DMS153 (cell line): ENCODE data around the gene CACNA1I.

Source experiments
- DNase-seq: peaks from one replicate; lab custom pipeline; 2025; lab: John Stamatoyannopoulos, UW

CACNA1I gene

DNA sequence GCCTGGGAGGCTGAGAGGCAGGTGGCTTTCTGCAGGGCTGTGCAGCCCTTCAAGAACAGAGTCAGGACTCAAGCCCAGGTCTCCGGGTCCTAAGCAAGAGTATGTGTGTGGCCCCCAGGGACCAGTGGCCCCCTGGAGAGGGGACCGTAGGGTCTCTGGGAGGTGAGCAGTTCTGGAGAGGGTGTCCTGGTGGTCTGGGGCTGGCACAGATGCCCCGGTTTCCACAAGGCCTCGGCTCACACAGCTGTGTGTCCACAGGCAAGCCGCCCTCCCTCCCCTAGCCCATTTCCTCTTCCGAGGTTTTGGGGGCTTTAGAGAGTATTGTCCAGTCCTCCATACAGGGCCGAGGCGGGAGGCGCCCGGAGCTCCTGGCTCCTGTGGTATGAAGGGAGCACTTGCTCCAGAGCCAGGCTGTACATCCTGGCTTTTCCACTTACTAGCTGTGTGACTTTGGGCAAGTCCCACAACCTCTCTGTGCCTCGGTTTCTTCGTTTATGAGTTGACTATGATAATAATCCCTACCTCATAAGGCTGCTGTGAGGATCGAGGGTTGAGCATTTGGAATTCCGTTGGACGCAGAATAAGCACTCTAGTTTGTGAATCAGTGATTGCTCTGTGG is 34.6 kb upstream of the CACNA1I start:
- no peak for DNase-seq

DNA sequence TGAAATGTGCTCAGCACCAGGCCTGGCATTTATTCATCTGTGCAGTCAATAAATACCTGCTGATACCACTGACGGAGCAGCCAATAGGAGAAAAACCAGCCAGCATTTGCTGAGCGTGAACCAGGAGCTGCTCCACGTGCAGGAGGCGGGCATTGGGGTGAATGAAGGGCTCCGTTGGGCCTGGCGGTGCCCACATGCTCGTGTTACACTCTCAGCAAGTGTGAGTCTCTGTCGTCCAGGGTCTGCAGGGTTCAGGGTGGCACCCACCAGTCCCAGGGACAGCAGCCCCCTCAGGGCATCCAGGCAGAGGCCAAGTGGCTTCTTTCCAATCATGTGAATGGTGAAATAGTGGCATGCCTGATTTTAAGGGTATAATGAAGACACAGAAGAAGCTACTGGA is 33.8 kb upstream of the CACNA1I start:
- DNase-seq, result no peak

DNA sequence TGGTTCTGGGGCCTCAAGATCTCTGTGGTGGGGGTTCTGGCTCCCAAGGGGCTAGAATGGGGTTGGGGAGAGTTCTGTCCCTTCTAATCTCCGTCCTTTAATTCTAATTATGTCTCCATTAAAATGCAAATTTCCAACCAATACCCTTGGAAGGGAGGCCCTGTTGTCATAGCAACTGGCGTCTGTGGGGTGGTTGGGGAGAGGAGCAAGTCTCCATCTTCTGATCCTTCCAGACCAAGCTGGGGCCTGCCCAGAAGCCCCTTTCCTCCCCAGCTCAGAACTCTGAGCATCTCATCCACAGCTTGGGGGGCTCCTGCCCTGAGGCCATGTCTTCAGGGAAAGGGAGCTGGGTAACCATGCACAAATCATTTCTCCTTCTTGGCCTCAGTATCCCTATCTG is 32.6 kb upstream of the CACNA1I start:
- no peak for DNase-seq

DNA sequence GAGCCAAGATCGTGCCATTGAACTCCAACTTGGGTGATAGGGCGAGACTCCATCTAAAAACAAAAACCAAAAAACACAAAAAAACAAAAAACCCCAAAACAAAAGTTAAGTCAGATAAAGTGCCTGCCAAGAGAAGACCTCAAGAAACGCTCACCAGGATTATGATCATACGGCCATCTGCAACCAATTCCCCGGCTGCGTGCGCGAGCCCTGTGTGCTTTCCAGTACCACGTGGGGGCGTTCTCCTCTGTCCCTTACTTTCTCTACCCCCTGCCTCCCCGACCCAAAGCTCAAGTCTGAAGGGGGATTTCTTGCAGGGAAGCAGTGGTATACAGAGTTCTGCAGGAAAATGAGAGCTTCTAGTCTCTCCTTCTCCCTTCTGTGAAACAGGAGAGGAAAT is 27.5 kb upstream of the CACNA1I start:
- no peak for DNase-seq

DNA sequence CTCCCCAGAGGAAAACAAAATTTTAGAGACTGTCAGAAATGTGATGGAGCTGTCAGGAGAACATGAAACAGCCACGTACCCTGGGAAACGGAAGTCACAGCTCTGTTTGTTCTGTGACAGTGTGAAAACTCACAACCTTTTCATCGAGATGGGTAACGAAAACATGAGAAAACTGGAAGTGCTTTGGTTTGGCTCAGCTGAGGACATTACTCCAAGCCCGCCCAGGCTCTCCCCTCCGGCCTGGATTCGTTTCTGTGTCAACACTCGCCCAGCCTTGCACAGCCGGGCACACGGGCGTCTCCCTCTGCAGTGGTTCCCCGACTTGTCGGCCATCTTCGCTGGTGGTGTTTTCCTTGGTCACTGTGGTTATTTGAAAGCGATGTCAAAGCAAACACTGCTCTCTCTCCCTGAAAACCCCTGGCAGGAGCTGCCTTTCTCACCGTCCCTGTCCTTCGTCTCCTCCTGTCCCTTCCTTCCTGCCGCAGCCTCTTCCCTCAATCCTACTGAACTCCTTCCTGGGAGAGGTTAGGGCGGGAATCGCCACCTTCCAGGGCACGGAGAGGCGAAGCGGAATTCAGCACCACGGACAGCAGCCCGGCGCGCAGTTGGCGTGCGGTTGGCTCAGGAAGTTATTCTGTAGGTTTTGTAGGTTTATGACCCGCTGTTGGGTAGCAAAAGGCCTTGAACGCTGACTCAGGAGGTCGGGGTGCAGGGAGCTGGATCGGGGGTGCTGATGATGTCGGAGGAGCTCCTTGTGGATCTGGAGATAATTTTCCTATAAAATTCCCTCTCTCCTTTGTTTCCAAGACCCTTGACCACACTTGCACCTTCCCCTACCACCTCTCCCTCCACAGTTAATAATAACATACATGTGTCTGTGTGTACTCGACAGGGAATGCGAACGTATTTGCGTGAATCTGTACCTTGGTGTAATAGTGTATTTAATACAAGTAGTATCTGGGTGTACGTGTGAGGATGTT is 24.9 kb upstream of the CACNA1I start:
- no peak for DNase-seq

DNA sequence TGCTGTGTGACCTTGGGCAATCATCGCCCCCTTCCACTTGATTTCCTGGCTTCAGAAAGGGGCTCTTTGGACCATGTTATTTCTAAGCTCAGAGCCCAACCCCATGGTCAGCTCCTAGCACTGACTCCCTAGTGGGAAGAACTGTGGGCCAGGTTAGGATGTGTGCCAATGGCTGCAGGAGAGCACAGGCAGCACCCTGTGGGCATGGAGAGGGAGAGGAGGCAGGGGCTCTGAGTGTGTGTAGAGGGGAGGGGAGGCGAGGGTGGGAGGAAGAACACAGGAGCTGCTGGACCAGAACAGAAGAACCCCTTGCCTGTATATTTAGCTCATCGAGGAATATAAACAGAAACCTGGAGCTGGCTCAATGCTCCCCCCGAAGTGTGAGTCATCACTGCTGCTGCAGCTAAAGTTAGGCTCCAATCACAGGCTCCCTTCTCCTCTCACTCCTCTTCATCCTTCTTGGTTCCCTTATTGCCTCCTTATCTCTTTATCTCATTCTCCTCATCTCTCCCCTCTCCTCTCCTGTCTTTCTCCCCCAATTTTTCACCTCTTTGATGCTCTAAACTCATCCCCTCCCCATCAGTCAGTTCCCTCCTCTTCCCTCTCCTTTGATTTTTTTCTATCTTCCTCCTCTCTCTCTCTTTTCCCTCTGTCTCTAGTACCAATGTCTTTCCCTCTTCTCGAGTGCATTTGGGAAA is 23.5 kb upstream of the CACNA1I start:
- no peak for DNase-seq

DNA sequence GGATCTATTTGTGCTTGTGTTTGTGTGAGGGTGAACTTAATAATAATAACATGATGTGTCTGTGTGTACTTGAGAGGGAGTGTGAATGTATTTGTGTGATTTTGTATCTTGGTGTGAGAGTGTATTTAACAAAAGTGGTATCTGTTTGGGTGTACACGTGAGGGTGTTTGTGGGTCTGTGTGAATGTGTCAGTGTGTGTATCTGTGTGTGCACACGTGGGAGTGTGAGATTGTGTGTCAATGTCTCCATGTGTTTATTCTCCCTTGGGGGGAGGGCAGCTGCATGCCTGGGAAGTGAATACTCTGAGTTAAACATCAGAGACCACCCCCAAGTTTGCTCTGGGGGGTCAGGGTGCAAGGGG is 23.0 kb upstream of the CACNA1I start:
- no peak for DNase-seq

DNA sequence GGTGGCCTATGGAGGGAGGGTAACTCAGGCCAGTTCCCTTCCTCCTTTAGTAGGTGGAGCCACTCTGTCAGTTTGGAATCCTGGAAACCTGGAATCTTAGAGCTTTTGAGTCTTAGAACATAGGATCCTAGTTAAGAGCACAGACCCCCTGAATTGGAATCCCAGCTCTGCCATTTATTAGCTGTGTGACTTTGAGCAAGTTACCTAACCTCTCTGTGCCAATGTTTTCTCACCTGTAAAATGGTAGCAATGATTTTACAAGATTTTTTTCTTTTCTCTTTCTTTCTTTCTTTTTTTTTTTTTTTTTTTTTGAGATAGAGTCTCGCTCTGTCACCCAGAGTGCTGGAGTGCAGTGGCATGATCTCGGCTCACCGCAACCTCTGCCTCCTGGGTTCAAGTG is 17.1 kb upstream of the CACNA1I start:
- no peak for DNase-seq

DNA sequence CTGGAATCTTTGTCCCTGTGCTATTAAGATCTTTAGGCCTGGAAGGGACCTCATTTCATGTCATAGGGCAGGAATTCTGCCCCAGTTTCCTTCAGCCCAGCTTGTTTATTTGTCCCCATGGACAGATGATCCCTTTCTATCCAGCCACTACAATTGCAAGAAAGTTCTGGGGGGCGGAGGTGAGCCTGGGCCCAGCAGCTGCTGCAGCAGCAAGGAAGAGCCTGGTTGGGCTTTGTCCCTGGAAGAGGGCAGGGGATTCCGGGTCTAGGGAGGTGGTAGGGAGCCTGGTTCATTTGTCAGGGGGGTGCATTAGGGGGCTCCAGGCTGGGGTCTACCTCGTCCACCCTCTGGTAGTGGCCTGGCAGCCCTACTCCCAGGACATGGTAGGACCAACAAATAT is 16.4 kb upstream of the CACNA1I start:
- DNase-seq, result no peak

DNA sequence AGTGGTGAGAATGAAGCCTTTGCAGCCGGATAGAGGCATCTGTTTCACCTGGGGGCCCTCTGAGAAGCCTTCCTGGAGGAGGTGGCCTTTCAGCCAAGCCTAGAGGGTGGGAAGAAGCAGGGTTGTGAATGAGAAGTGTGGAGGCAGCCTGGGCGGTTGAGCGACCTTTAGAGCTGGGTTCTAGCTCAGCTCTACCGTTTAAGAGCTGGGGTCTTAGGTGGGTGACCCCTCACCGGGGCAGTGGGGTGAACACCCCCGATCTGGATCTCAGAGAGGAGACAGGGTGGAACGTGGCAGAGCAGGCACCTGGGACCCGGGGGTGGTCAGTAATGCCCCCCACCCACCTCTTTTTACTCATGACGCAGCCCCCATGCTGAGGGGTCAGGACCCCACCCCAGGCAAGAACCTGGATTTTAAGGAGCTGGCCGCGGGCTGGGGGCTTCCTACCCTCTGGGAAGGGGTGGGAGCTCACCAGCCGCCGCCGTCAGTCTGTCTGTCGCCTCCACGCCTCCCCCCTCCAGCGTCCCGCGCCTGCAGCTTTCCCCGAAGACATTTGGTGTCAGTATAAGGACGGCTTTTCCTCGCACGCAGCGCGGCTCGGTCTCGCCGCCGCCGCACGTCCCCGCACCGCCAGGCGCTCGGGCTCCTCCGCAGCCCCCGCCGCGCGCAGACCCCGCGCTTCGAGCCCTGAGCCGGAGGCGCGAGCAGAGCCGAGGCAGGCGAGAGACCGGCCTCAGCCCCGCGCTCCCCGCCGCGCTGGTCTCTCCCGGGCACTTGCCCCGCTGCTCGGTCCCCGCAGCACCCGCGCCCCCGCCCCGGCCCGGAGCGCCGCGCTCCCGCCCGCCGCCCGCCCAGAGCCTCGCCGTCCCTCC is 13.3 kb upstream of the CACNA1I start:
- DNase-seq, result no peak

DNA sequence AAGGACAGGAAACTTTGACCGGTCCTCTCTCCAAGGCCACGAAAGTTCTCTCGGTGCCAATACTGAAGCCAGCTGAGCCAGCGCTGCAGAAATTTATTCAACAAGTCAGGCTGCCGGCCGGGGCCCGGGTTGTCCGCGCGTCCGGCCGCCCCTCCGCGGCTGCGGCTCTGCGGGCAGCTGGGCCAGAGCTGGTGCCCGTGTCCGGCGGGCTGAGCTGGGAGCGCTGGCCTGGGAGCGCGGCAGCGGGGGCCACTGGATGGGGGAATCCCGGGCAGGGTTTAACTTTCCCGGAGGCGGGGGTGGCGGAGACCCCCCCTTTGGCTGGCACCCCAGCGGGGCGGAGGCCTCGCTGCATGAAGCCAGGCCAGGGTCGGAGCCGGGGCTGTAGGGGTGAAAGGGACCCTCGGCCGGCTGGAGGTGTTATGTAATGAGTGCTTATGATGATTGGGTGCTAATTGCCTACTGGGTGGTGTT is 12.3 kb upstream of the CACNA1I start:
- no peak for DNase-seq

DNA sequence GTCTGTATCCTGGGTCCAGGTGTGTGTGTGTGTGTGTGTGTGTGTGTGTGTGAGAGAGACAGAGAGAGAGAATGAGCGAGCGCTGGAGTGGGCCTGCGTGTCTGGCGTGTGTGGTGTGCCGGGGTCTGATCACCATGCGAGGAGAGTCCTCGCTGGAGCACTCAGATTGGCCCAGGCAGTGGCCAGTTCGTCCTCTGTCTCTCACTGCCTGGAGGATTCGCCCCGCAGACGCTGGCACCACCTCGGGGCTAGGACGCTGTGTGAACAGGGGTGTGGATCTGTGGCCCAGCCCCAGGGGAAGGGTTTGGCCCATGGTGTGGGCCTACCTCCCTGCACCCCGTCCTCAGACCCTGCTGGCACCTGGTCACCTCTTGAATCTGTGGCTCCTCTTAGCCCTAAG is 11.6 kb upstream of the CACNA1I start:
- no peak for DNase-seq

DNA sequence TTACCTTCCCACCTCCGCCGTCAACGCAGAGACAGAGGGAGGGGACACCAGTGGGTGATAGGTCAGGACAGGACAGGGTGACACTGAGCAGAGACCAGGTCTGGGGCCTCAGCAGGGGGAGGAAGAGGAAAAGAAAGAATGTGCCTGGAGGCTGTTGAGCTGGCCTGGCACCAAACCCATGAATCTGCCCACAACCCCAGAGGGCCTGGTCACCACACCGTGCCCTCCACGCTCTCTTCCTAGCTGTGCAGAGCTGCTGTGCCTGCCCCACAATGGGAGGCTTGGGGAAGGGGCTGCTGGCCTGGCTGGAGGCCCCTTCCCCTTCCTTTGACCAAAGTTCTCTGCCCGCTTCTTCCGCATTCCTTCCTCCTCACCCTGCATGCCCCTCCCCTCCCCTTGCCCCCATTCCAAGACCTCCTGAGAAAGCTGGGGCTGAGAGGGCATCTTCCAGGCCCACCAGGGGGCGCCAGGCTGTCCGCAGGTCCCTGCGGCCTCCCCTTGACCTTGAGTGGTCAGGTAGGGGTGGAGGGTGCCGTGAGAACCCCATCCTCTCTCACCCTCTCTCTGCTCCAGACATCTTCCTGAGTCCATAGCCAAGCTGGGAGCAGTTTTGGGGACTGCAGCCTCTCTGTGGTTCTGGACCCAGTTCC is 11.0 kb upstream of the CACNA1I start:
- no peak for DNase-seq

DNA sequence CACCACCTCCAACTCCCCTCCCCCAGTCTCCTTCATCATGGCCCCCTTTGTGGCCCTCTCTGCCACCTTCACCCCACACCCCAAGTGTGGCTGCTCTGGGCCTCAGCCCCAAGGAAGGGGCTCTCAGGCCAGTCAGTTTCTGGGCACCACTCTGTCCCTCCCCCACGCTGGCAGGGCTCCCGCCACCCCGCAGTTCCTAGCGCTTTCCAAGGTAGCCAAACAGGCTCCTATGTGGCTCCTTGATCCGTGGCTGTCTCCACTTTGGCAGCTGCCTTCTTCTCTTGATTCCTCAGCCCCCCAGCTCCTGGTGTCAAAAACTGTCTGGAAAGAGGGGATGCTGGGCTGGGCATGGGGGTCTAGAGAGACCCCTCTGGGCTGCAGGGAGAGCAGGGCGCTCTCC is 10.4 kb upstream of the CACNA1I start:
- no peak for DNase-seq

DNA sequence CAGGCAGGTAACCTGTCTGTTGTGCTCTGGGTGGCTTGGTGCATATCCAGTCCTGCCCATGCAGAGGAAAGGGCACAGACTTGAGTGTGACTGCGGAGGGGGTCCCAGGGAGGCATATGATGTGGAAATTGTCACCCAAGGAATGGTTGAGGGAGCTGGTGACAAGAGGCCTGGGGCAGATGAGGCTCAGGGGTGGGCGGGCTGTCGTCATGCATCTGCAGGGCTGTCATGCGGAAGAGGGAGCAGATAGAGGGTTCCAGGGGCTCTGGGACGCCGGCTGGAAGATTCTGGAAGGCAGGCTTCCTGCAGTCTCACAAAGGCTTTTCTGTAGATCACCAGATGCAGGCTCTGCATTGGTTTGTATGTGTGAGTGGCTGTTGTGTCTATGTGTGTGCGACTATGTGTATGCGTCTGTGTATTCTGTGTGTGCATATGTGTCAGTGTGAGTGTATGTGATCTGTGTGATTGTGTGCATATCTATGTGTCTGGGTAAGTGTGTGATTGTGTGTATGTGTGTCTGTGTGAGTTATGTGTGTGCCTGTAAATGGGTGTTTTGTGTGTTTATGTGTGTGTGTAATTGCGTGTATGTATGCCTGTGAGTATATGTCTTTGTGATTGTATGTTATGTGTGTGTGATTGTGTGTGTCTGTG is 7.6 kb upstream of the CACNA1I start:
- no peak for DNase-seq

DNA sequence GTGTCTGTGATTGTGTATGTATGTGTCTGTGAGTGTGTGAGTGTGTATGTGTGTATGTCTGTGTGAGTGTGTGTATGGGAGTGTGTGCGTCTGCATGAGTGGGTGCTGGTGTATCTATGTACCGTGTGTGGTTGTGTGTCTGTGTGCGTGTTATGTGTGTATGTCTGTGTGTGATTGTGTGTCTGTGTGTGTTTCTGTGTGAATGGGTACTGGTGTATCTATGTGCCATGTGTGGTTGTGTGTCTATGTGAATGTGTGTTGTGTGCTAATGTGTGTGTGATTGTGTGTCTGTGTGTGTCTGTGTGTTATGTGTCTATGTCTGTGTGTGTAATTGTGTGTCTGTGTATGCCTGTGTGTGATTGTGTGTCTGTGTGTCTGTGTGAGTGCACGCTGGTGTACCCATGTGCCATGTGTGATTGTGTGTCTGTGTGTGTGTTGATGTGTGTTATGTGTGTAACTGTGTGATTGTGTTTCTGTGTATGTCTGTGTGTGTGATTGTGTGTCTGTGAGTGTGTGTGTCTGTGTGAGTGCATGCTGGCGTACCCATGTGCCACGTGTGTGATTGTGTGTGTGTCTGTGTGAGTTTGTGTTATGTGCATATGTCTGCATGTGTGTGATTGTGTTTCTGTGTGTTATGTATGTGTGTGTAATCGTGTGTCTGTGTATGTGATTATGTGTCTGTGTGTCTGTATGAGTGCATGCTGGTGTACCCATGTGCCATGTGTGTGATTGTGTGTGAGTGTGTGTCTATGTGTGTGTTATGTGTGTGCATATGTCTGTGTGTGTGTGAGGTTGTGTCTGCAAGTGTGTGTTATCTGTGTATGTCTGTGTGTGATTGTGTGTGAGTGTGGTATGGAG is 6.8 kb upstream of the CACNA1I start:
- DNase-seq, result no peak

DNA sequence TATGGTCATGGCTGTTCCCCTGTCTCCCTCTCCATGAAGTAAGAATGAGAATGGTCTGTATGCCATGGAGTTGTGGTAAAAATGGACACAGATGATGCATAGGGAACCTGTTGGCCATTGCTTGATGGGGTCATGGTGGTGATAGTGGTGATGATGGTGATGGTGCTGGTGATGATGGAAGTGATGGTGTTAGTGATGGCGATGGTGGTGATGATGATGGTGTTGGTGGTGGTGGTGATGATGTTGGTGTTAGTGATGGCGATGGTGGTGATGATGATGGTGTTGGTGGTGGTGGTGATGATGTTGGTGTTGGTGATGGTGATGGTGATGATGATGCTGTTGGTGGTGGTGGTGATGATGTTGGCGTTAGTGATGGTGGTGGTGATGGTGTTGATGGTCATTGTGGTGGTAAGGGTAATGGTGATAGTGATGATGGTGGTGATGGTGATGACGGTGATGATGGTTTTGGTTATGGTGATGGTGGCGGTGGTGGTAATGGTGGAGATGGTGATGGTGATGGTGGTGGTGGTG is 5.1 kb upstream of the CACNA1I start:
- no peak for DNase-seq

DNA sequence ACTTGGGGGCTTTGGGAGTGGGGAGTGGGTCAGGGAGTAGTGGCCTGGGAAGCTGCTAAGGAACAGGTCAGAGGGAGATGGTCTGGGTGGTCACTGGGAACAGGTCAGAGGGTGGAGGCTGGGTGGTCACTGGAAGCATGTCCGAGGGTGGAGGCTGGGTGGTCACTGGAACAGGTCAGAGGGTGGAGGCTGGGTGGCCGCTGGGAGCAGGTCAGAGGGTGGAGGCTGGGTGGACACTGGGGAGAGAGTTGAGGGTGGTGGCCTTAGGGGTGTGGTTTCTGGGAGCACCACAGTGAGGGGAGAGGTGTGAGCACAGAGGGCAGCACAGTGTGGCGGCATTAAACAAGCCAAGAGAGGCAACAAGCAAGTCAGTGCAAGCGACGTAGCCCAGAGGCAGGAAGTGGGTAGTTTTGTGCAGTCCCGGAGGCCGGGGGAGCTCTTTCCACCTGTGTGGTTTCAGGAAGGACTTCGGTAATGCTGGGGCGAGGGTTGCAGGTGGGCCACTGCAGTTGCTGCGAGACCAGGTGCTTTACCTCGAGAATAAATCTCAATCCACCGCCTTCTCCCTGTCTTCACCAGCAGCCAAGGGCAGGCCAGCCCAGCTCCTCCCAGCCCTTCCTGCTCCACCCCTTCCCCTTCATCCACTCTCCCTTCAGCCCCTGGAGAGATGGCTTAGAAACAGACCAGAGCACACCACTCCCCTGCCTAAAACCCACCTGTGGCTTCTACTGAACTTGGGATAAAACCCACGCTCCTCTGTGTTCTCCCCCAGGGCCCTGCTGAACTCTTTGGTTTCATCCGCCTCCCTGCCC is 3.2 kb upstream of the CACNA1I start:
- DNase-seq, result peak; percentile 49
